DND-41 (cell line): ENCODE data around the gene PAWR.

Experiments used
- ATAC-seq: fragments of 200-7000 bp; cut with Tn5 transposase; 3 replicates; pipeline ENCODE4 v1.9.1; 2021; ENCODE audit warnings: low read depth; ENCODE audit not compliant: insufficient read depth
- DNase-seq: peaks from one replicate; pipeline ENCODE4 v3.0.0-alpha.2; 2020
- H2AFZ ChIP-seq: 2 replicates; pipeline ENCODE4 v1.6.0; 2012; ENCODE audit warnings: low read depth, low read length
- H3K27ac ChIP-seq: 2 replicates; pipeline ENCODE4 v1.5.1; 2012; ENCODE audit warnings: low read length, inconsistent platforms
- H3K27me3 ChIP-seq: fragments of 200-600 bp; sonication (generic); 2 replicates; pipeline ENCODE4 v1.6.0; 2012; ENCODE audit warnings: low read length, mild to moderate bottlenecking, inconsistent platforms; ENCODE audit not compliant: insufficient read depth, poor library complexity
- H3K36me3 ChIP-seq: 2 replicates; pipeline ENCODE4 v1.5.1; 2012; ENCODE audit warnings: low read length, inconsistent platforms; ENCODE audit not compliant: insufficient read depth
- H3K4me1 ChIP-seq: 2 replicates; pipeline ENCODE4 v1.5.1; 2012; ENCODE audit warnings: mild to moderate bottlenecking, low read length; ENCODE audit not compliant: insufficient read depth
- H3K4me2 ChIP-seq: 2 replicates; pipeline ENCODE4 v1.6.0; 2012; ENCODE audit warnings: mild to moderate bottlenecking, moderate library complexity, low read length, inconsistent platforms; ENCODE audit not compliant: insufficient read depth
- H3K4me3 ChIP-seq, 2 experiments: fragments of 200-600 bp in 1 of 2; shearing (Covaris generic) in 1 of 2; 2 replicates each; pipeline ENCODE4 v1.5.1; 2012 to 2016; ENCODE audit warnings: inconsistent platforms in 2 of 2, low read length in 2 of 2, mild to moderate bottlenecking in 2 of 2, low read depth in 1 of 2, moderate library complexity in 1 of 2
- H3K79me2 ChIP-seq: 2 replicates; pipeline ENCODE4 v1.6.0; 2012; ENCODE audit warnings: low read length, inconsistent platforms; ENCODE audit not compliant: insufficient read depth
- H3K9ac ChIP-seq: 2 replicates; pipeline ENCODE4 v1.6.0; 2012; ENCODE audit warnings: low read depth, mild to moderate bottlenecking, inconsistent platforms, low read length, moderate library complexity
- H3K9me3 ChIP-seq: 2 replicates; pipeline ENCODE4 v1.5.1; 2012; ENCODE audit warnings: low read length, moderate library complexity, mild to moderate bottlenecking, inconsistent platforms; ENCODE audit not compliant: insufficient read depth, severe bottlenecking
- H4K20me1 ChIP-seq: 2 replicates; pipeline ENCODE4 v1.6.0; 2012; ENCODE audit warnings: low read length; ENCODE audit not compliant: insufficient read depth
- EZH2 ChIP-seq: IDR thresholded peaks from 3 replicates; pipeline ENCODE4 v1.6.1; 2012; ENCODE audit warnings: borderline replicate concordance, low read depth, mild to moderate bottlenecking, moderate library complexity, low read length, inconsistent platforms; ENCODE audit not compliant: severe bottlenecking
- TF ChIP-seq, protein P1 (sequence below): IDR thresholded peaks from 2 replicates; pipeline ENCODE4 v1.5.1; 2012; ENCODE audit warnings: borderline replicate concordance, low read length, moderate library complexity, mild to moderate bottlenecking; ENCODE audit not compliant: poor library complexity, severe bottlenecking; ENCODE audit errors: extremely low read depth

PAWR gene

GRCh38 chr12:79725987-79726386, 35.2 kb upstream of the PAWR start:
- Histone ChIP-seq H3K36me3 (no peaks in the 10 kb centered on the region), H3K4me3 (no peak overlapping the region), H3K27me3 (no peaks in the 10 kb centered on the region), H3K9me3 (no peaks in the 10 kb centered on the region), H3K4me2 (no peak overlapping the region), H2AFZ (no peak overlapping the region), H3K4me1 (no peaks in the 10 kb centered on the region), H3K27ac (no peak overlapping the region), H3K9ac (no peak overlapping the region), H4K20me1 (no peaks in the 10 kb centered on the region), H3K79me2 (no peaks in the 10 kb centered on the region)
- DNase-seq (no peak), ATAC-seq (no peak)
- TF ChIP-seq, protein P1, sequence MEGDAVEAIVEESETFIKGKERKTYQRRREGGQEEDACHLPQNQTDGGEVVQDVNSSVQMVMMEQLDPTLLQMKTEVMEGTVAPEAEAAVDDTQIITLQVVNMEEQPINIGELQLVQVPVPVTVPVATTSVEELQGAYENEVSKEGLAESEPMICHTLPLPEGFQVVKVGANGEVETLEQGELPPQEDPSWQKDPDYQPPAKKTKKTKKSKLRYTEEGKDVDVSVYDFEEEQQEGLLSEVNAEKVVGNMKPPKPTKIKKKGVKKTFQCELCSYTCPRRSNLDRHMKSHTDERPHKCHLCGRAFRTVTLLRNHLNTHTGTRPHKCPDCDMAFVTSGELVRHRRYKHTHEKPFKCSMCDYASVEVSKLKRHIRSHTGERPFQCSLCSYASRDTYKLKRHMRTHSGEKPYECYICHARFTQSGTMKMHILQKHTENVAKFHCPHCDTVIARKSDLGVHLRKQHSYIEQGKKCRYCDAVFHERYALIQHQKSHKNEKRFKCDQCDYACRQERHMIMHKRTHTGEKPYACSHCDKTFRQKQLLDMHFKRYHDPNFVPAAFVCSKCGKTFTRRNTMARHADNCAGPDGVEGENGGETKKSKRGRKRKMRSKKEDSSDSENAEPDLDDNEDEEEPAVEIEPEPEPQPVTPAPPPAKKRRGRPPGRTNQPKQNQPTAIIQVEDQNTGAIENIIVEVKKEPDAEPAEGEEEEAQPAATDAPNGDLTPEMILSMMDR, result no peak
- TF ChIP-seq EZH2, result no peak

DNA sequence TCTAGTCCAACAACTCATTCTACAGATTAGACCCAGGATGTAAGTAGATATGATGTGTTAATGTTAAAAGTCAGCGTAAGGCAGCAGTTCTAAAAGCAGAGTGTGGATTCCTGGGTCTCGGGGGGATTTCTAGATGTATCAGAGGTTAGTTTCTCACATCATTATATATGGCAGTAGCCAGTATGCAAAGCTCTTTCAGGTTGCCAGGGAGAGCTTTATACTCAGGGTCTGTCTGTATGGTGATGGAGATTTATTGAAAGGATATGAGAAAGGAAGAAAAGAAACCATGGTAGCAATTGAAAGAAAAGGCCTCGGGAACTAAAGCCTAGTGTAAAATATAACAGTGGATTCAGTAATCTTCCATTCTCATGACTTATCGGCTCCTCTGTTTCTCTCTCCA, 26.2 kb upstream of the PAWR start:
- H3K4me2 ChIP-seq, result no peak overlapping the region
- H3K27ac ChIP-seq, result no peak overlapping the region
- no peaks in the 10 kb centered on the region for H4K20me1 ChIP-seq
- no peak overlapping the region for H3K4me3 ChIP-seq
- TF ChIP-seq EZH2, result no peak
- TF ChIP-seq, protein P1, result no peak
- H3K4me1 ChIP-seq, result no peaks in the 10 kb centered on the region
- ATAC-seq (no peak), DNase-seq (no peak)
- H3K79me2 ChIP-seq, result no peaks in the 10 kb centered on the region
- H3K9me3 ChIP-seq, result no peaks in the 10 kb centered on the region
- H3K27me3 ChIP-seq, result no peaks in the 10 kb centered on the region
- H3K36me3 ChIP-seq, result no peaks in the 10 kb centered on the region
- no peak overlapping the region for H2AFZ ChIP-seq
- no peak overlapping the region for H3K9ac ChIP-seq

- no peak overlapping the region for H3K4me2 ChIP-seq
- no peaks in the 10 kb centered on the region for H4K20me1 ChIP-seq
- no peak overlapping the region for H3K4me3 ChIP-seq
- H3K79me2 ChIP-seq, result no peaks in the 10 kb centered on the region
- no peak overlapping the region for H3K9ac ChIP-seq
- H2AFZ ChIP-seq, result no peak overlapping the region
- no peaks in the 10 kb centered on the region for H3K4me1 ChIP-seq
- no peaks in the 10 kb centered on the region for H3K27me3 ChIP-seq
- no peak for ATAC-seq
- TF ChIP-seq, protein P1, result no peak
- no peak for TF ChIP-seq EZH2
- no peak for DNase-seq
- no peak overlapping the region for H3K27ac ChIP-seq
- H3K36me3 ChIP-seq, result no peaks in the 10 kb centered on the region
- H3K9me3 ChIP-seq, result no peaks in the 10 kb centered on the region
Measured at GRCh38 chr12:79715308-79715707, 24.5 kb upstream of the PAWR start.
